SK-N-SH (cell line): ENCODE measurements around the gene QSER1. TPM values are rescaled to one million over a fixed set of nuclear protein-coding genes. Genes with fewer than 3 reads are reported as not detected.

ENCODE experiments used
- CTCF ChIA-PET: fragments of 300-600, 350-600 bp; formaldehyde crosslinking; extraction: SDS; loops from one replicate; lab custom pipeline; 2021; lab: Yijun Ruan, JAX
- POLR2A ChIA-PET: fragments of 350-600 bp; sonication (Branson Sonifier 250); formaldehyde crosslinking; extraction: SDS; loops from one replicate; lab custom pipeline; 2020; ENCODE audit warnings: antibody characterized with exemption, inconsistent platforms; lab: Yijun Ruan, JAX
- DNase-seq: peaks from one replicate; pipeline ENCODE4 v3.0.0; 2012
- H2AFZ ChIP-seq: fragments of 200-600 bp; sonication (generic); 2 replicates; pipeline ENCODE4 v1.8.1; 2016; ENCODE audit warnings: antibody characterized with exemption, mild to moderate bottlenecking, low read depth
- H3F3A ChIP-seq: fragments of 200-600 bp; sonication (generic); replicated peaks from 2 replicates; pipeline ENCODE3; 2016; ENCODE audit warnings: antibody characterized with exemption, mild to moderate bottlenecking; ENCODE audit not compliant: insufficient read depth
- H3K27ac ChIP-seq, 2 experiments: fragments of 200-500 bp in 1 of 2; fragments of 200-600 bp in 1 of 2; sonication (Bioruptor generic) in 1 of 2; sonication (generic), shearing (Covaris generic) in 1 of 2; 2 replicates each; pipeline versions ENCODE4 v1.5.1 to v1.6.1; 2014 to 2016; ENCODE audit warnings: low read depth in 2 of 2, inconsistent platforms in 1 of 2, low read length in 1 of 2, mild to moderate bottlenecking in 1 of 2, mixed read lengths in 1 of 2
- H3K27me3 ChIP-seq: fragments of 200-600 bp; sonication (generic), shearing (Covaris generic); 2 replicates; pipeline ENCODE4 v1.6.1; 2016; ENCODE audit warnings: mixed run types; ENCODE audit not compliant: insufficient read depth
- H3K36me3 ChIP-seq, 2 experiments: fragments of 200-500 bp in 1 of 2; fragments of 200-600 bp in 1 of 2; sonication (Bioruptor generic) in 1 of 2; sonication (generic) in 1 of 2; replicated peaks in 1 of 2; 2 replicates each; pipeline versions ENCODE3 to v1.5.1; 2014 to 2016; ENCODE audit warnings: low read length in 1 of 2, mild to moderate bottlenecking in 1 of 2; ENCODE audit not compliant: insufficient read depth in 2 of 2, control insufficient read depth in 1 of 2
- H3K4me1 ChIP-seq, 2 experiments: fragments of 200-500 bp in 1 of 2; fragments of 200-600 bp in 1 of 2; sonication (Bioruptor generic) in 1 of 2; sonication (generic), shearing (Covaris generic) in 1 of 2; 2 replicates each; pipeline versions ENCODE4 v1.5.1 to v1.6.1; 2014 to 2016; ENCODE audit warnings: low read depth in 1 of 2, low read length in 1 of 2, mixed run types in 1 of 2; ENCODE audit not compliant: insufficient read depth in 2 of 2, control insufficient read depth in 1 of 2
- H3K4me2 ChIP-seq: fragments of 200-600 bp; sonication (generic), shearing (Covaris generic); 2 replicates; pipeline ENCODE4 v1.6.1; 2017; ENCODE audit warnings: mixed run types
- H3K4me3 ChIP-seq, 2 experiments: fragments of 200-500 bp in 1 of 2; fragments of 200-600 bp in 1 of 2; sonication (Bioruptor generic) in 1 of 2; sonication (generic), shearing (Covaris generic) in 1 of 2; 2 replicates each; pipeline versions ENCODE4 v1.5.1 to v1.8.1; 2014 to 2016; ENCODE audit warnings: low read depth in 2 of 2, inconsistent platforms in 1 of 2, low read length in 1 of 2, mild to moderate bottlenecking in 1 of 2, mixed read lengths in 1 of 2, moderate library complexity in 1 of 2
- H3K79me2 ChIP-seq: fragments of 200-600 bp; sonication (generic); 2 replicates; pipeline ENCODE4 v1.8.1; 2017; ENCODE audit warnings: mild to moderate bottlenecking; ENCODE audit not compliant: insufficient read depth
- H3K9ac ChIP-seq: fragments of 200-600 bp; sonication (generic); 2 replicates; pipeline ENCODE4 v1.6.1; 2017; ENCODE audit warnings: mixed run types
- H3K9me2 ChIP-seq: fragments of 200-600 bp; sonication (generic); 2 replicates; pipeline ENCODE4 v1.6.1; 2017; ENCODE audit warnings: mixed run types
- H3K9me3 ChIP-seq: fragments of 200-600 bp; sonication (generic); 2 replicates; pipeline ENCODE4 v1.6.1; 2017; ENCODE audit warnings: mixed run types, mild to moderate bottlenecking, moderate library complexity
- H4K20me1 ChIP-seq: fragments of 200-600 bp; sonication (generic); 2 replicates; pipeline ENCODE4 v1.6.1; 2017; ENCODE audit warnings: mild to moderate bottlenecking, mixed run types; ENCODE audit not compliant: insufficient read depth
- CHD2 ChIP-seq: fragments of 150-350 bp; IDR thresholded peaks from 2 replicates; pipeline ENCODE4 v1.6.1; 2018; ENCODE audit warnings: low read length; ENCODE audit not compliant: partially characterized antibody
- ELF1 ChIP-seq: IDR thresholded peaks from 2 replicates; pipeline ENCODE4 v1.4.0; 2012
- EP300 ChIP-seq, 2 experiments: IDR thresholded peaks; 2 replicates each; pipeline versions ENCODE4 v1.4.0 to v1.6.1; 2012; ENCODE audit warnings: borderline replicate concordance in 1 of 2, low read depth in 1 of 2, low read length in 1 of 2
- FOSL2 ChIP-seq: IDR thresholded peaks from 2 replicates; pipeline ENCODE4 v1.4.0; 2012; ENCODE audit warnings: low read depth, mild to moderate bottlenecking, moderate library complexity, borderline replicate concordance
- FOXM1 ChIP-seq: IDR thresholded peaks from 2 replicates; pipeline ENCODE4 v1.4.0; 2012; ENCODE audit warnings: low read depth, mild to moderate bottlenecking
- JUND ChIP-seq: IDR thresholded peaks from 2 replicates; pipeline ENCODE4 v1.4.0; 2012
- NRF1 ChIP-seq: IDR thresholded peaks from 2 replicates; pipeline ENCODE4 v1.6.1; 2012; ENCODE audit warnings: low read depth, mild to moderate bottlenecking, low read length
- RFX5 ChIP-seq: IDR thresholded peaks from 2 replicates; pipeline ENCODE4 v1.6.1; 2012; ENCODE audit warnings: mild to moderate bottlenecking, improper control_type of control experiment, low read length
- SIN3A ChIP-seq: IDR thresholded peaks from 2 replicates; pipeline ENCODE4 v1.6.1; 2012; ENCODE audit warnings: low read depth, mild to moderate bottlenecking, low read length, moderate library complexity, borderline replicate concordance
- TCF12 ChIP-seq: IDR thresholded peaks from 2 replicates; pipeline ENCODE4 v1.4.0; 2012
- USF2 ChIP-seq: fragments of 150-350 bp; IDR thresholded peaks from 2 replicates; pipeline ENCODE4 v1.6.1; 2017; ENCODE audit warnings: antibody characterized with exemption, low read length, low read depth, borderline replicate concordance
- YY1 ChIP-seq: IDR thresholded peaks from 2 replicates; pipeline ENCODE4 v1.4.0; 2012; ENCODE audit warnings: low read depth, mild to moderate bottlenecking
- WGBS: methylation state at CpG from one replicate; pipeline ENCODE4 v1.1.6; 2017; ENCODE audit warnings: low lambda C conversion rate; 5-methylcytosine and 5-hydroxymethylcytosine counted together
- polyA plus RNA-seq, 3 experiments: library from polyadenylated mRNA; depleted of rRNA; stranded (reverse); fragments of >200 nt; gene quantifications; 2 replicates each; pipeline ENCODE4 v1.2.3, GENCODE V29; 2012
- TF ChIP-seq, protein P1 (sequence below): IDR thresholded peaks from 2 replicates; pipeline ENCODE4; 2012
- TF ChIP-seq, protein P2 (sequence below): IDR thresholded peaks from 2 replicates; pipeline ENCODE4 v1.4.0; 2012; ENCODE audit warnings: low read depth, borderline replicate concordance
- TF ChIP-seq, protein P3 (sequence below): fragments of 150-350 bp; IDR thresholded peaks from 2 replicates; pipeline ENCODE4 v1.6.1; 2016; ENCODE audit warnings: mild to moderate bottlenecking, low read depth, low read length
- TF ChIP-seq, protein P4 (sequence below): fragments of 200-600 bp; sonication (generic); IDR thresholded peaks from 2 replicates; pipeline ENCODE4 v1.6.1; 2017; ENCODE audit warnings: antibody characterized with exemption, mild to moderate bottlenecking, moderate library complexity
- TF ChIP-seq, protein P5 (sequence below): IDR thresholded peaks from 2 replicates; pipeline ENCODE4 v1.4.0; 2012; ENCODE audit warnings: low read depth

The QSER1 gene
- polyA plus RNA-seq, 1 of the 3 experiments (the other 2 are of a cell fraction), result 4.2 TPM

DNA sequence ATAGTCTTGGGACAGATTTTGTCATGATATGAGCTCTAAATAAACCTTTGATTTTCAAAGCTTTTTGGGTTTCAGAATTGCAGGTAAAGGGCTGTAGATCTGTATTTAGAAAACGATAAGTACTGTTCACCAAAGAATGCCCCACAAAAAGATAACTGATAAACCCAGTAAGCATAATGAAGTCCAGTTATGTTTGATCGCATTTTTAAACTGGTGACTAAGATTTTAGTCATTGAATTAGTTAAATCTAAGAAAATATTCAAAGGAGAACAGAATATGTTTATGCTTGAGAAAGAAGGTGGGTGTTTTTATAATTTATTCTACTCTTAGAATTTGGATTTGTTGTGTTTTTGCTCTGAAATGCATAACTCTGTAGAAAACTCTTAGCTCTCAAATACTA is 134.6 kb downstream of the QSER1 start:
- 19% methylated on average over 2 of the region's 2 CpGs for WGBS
- TF ChIP-seq EP300 (IDR thresholded peaks at IDR 0.05; ENCODE audit: borderline replicate concordance in 1 of 2, low read depth in 1 of 2, low read length in 1 of 2) (peak in 1 of 2 experiments; percentile 30; a peak in 1 of 4 replicates), FOSL2 (peak; percentile 51; the same call in 1 of the 2 replicates), TCF12 (peak; percentile 64), ELF1 (no peak), JUND (peak; percentile 43)
- TF ChIP-seq, protein P1, sequence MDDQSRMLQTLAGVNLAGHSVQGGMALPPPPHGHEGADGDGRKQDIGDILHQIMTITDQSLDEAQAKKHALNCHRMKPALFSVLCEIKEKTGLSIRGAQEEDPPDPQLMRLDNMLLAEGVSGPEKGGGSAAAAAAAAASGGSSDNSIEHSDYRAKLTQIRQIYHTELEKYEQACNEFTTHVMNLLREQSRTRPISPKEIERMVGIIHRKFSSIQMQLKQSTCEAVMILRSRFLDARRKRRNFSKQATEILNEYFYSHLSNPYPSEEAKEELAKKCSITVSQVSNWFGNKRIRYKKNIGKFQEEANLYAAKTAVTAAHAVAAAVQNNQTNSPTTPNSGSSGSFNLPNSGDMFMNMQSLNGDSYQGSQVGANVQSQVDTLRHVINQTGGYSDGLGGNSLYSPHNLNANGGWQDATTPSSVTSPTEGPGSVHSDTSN, result peak; percentile 6; the same call in 1 of the 2 replicates
- Histone ChIP-seq H3K9me2 (no peaks in the 10 kb centered on the region), H3K9me3 (no peaks in the 10 kb centered on the region), H4K20me1 (no peaks in the 10 kb centered on the region), H3K4me2 (peak overlapping the region; percentile 67; the same call in 1 of the 2 replicates), H3K36me3 (peaks cover 7 to 22% of the 10 kb centered on the region in 2 experiments), H3K4me1 (peaks cover 2 to 28% of the 10 kb centered on the region in 2 experiments), H2AFZ (no peak overlapping the region), H3F3A (peaks cover 31% of the 10 kb centered on the region), H3K27ac (peak overlapping the region; percentile 65 to 79; a peak in 3 of 4 replicates), H3K79me2 (peaks cover 32% of the 10 kb centered on the region), H3K4me3 (no peak overlapping the region), H3K9ac (no peak overlapping the region), H3K27me3 (no peaks in the 10 kb centered on the region)
- DNase-seq, result no peak
- POLR2A ChIA-PET, result interaction anchor here (1.3 kb wide), 1 partner anchor 12 kb away, joined by 4 read pairs; the partner anchor contains the start of gene TCP11L1
- CTCF ChIA-PET, result interaction anchor here (0.9 to 1.8 kb wide), 2 partner anchors 13 to 38 kb away, joined by 3 to 5 read pairs; no protein-coding TSS in a partner anchor

DNA sequence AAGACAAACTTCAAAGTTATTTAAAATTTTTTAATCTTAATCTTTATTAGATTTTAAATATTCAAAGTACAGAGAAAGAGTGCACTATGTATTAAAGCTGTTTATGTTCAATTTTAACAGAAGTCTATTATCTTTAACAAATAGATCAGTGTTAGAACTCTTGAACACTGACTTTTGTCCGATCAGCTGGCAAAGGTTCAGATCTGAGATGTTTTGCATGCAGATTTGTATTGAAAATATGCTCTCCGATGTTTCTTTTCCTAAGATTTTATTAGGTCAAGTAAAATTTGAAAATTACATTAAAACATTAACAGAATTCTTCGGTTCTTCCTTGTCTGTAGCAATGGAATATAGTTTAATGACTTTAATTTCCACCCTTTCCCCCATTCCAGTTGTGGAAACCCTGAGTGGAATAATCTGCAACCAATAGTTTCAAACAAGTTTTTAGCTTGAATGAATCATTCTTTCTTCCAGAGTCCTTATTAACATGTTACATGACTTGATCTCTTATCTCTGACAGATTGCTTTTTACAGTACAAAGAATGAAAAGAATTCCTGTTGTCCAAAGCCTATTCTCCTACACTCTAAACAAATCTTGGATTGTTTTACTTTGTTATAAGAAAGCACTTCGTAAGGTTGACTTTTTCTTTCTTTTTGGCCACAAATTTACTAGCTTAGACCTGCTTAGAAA is 135.4 kb downstream of the QSER1 start:
- H3K27me3 ChIP-seq, result no peaks in the 10 kb centered on the region
- peaks cover 28% of the 10 kb centered on the region for H3K79me2 ChIP-seq
- no peak for DNase-seq
- ChIA-PET POLR2A (interaction anchor here (1.3 kb wide), 1 partner anchor 11 kb away, joined by 4 read pairs; the partner anchor contains the start of gene TCP11L1), CTCF (interaction anchor here (1.8 kb wide), 1 partner anchor 38 kb away, joined by 5 read pairs; no protein-coding TSS in a partner anchor)
- no peak overlapping the region for H3K9ac ChIP-seq
- peak overlapping the region; percentile 67 for H3K4me2 ChIP-seq
- H2AFZ ChIP-seq, result no peak overlapping the region
- H3K9me2 ChIP-seq, result no peaks in the 10 kb centered on the region
- WGBS, result 51% methylated on average over 4 of the region's 4 CpGs
- no peaks in the 10 kb centered on the region for H4K20me1 ChIP-seq
- peaks cover 13 to 23% of the 10 kb centered on the region in 2 experiments for H3K36me3 ChIP-seq
- peak overlapping the region; percentile 65 to 79; a peak in 3 of 4 replicates for H3K27ac ChIP-seq
- peaks cover 31% of the 10 kb centered on the region for H3F3A ChIP-seq
- H3K4me1 ChIP-seq, result peaks cover 2 to 26% of the 10 kb centered on the region in 2 experiments
- peak overlapping the region in 1 of 2 experiments; percentile 43; a peak in 2 of 4 replicates for H3K4me3 ChIP-seq
- no peaks in the 10 kb centered on the region for H3K9me3 ChIP-seq
- TF ChIP-seq, protein P1, result peak; percentile 88
- TF ChIP-seq, protein P2, sequence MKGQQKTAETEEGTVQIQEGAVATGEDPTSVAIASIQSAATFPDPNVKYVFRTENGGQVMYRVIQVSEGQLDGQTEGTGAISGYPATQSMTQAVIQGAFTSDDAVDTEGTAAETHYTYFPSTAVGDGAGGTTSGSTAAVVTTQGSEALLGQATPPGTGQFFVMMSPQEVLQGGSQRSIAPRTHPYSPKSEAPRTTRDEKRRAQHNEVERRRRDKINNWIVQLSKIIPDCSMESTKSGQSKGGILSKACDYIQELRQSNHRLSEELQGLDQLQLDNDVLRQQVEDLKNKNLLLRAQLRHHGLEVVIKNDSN, result no peak
- TF ChIP-seq NRF1 (no peak), FOXM1 (no peak), YY1 (no peak), SIN3A (no peak), EP300 (IDR thresholded peaks at IDR 0.05; ENCODE audit: borderline replicate concordance in 1 of 2, low read depth in 1 of 2, low read length in 1 of 2) (peak in 1 of 2 experiments; percentile 61; a peak in 1 of 4 replicates), CHD2 (no peak), FOSL2 (peak; percentile 70; the same call in 1 of the 2 replicates), USF2 (no peak), RFX5 (no peak), JUND (peak; percentile 65)
- TF ChIP-seq, protein P3, sequence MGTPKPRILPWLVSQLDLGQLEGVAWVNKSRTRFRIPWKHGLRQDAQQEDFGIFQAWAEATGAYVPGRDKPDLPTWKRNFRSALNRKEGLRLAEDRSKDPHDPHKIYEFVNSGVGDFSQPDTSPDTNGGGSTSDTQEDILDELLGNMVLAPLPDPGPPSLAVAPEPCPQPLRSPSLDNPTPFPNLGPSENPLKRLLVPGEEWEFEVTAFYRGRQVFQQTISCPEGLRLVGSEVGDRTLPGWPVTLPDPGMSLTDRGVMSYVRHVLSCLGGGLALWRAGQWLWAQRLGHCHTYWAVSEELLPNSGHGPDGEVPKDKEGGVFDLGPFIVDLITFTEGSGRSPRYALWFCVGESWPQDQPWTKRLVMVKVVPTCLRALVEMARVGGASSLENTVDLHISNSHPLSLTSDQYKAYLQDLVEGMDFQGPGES, result no peak
- TF ChIP-seq, protein P4, sequence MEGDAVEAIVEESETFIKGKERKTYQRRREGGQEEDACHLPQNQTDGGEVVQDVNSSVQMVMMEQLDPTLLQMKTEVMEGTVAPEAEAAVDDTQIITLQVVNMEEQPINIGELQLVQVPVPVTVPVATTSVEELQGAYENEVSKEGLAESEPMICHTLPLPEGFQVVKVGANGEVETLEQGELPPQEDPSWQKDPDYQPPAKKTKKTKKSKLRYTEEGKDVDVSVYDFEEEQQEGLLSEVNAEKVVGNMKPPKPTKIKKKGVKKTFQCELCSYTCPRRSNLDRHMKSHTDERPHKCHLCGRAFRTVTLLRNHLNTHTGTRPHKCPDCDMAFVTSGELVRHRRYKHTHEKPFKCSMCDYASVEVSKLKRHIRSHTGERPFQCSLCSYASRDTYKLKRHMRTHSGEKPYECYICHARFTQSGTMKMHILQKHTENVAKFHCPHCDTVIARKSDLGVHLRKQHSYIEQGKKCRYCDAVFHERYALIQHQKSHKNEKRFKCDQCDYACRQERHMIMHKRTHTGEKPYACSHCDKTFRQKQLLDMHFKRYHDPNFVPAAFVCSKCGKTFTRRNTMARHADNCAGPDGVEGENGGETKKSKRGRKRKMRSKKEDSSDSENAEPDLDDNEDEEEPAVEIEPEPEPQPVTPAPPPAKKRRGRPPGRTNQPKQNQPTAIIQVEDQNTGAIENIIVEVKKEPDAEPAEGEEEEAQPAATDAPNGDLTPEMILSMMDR, result no peak
- TF ChIP-seq, protein P5, sequence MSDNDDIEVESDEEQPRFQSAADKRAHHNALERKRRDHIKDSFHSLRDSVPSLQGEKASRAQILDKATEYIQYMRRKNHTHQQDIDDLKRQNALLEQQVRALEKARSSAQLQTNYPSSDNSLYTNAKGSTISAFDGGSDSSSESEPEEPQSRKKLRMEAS, result no peak
